Hematopoietic multipotent progenitor cell treated with erythropoietin and hydrocortisone succinate and interleukin-3 and kit ligand, for 6 days (in vitro differentiated cells): ENCODE measurements around the gene BHLHE40.
A peak's percentile ranks its signal among the peaks of the same experiment; 100 is the strongest.

Experiments used
- DNase-seq: peaks from one replicate; pipeline ENCODE4 v3.0.0-alpha.2; 2015

BHLHE40 gene

GRCh38 chr3:4985330-4986174 is 6.3 kb downstream of the BHLHE40 start:
- DNase-seq, result no peak

GRCh38 chr3:4986175-4986781 is 7.0 kb downstream of the BHLHE40 start:
- DNase-seq, result no peak

GRCh38 chr3:4986782-4987537 is 7.7 kb downstream of the BHLHE40 start:
- DNase-seq, result peak; percentile 89

GRCh38 chr3:4987538-4988296 is 8.5 kb downstream of the BHLHE40 start:
- peak; percentile 71 for DNase-seq

GRCh38 chr3:4988983-4989834 is 10.0 kb downstream of the BHLHE40 start:
- DNase-seq, result peak; percentile 94

GRCh38 chr3:4990069-4990468 is 10.8 kb downstream of the BHLHE40 start:
- no peak for DNase-seq

- no peak for DNase-seq
Observed at GRCh38 chr3:4992118-4992517, 12.9 kb downstream of the BHLHE40 start.

GRCh38 chr3:4993276-4994143 is 14.3 kb downstream of the BHLHE40 start:
- no peak for DNase-seq

- no peak for DNase-seq
Observed at GRCh38 chr3:4994144-4994730, 15.0 kb downstream of the BHLHE40 start.

- no peak for DNase-seq
Observed at GRCh38 chr3:4994823-4995499, 15.7 kb downstream of the BHLHE40 start.

- DNase-seq, result no peak
Observed at GRCh38 chr3:4995500-4996053, 16.3 kb downstream of the BHLHE40 start.

- no peak for DNase-seq
Observed at GRCh38 chr3:4996223-4996765, 17.1 kb downstream of the BHLHE40 start.

GRCh38 chr3:4996771-4997291 is 17.6 kb downstream of the BHLHE40 start:
- DNase-seq, result no peak

- no peak for DNase-seq
Observed at GRCh38 chr3:4997946-4998345, 18.7 kb downstream of the BHLHE40 start.

- DNase-seq, result no peak
Observed at GRCh38 chr3:4999531-5000184, 20.4 kb downstream of the BHLHE40 start.

GRCh38 chr3:5001135-5001534 is 21.9 kb downstream of the BHLHE40 start:
- DNase-seq, result no peak

GRCh38 chr3:5001805-5002173 is 22.6 kb downstream of the BHLHE40 start:
- no peak for DNase-seq

- DNase-seq, result peak; percentile 77
Observed at GRCh38 chr3:5002174-5002870, 23.1 kb downstream of the BHLHE40 start.
